Panc1 (cell line): ENCODE data around the gene MIER2. TPM values are rescaled to one million over a fixed set of nuclear protein-coding genes. Genes with fewer than 3 reads are reported as not detected.

Experiments used
- ATAC-seq: fragments of 200-7000 bp; cut with Tn5 transposase; 2 replicates; pipeline ENCODE4 v1.9.1; 2020; ENCODE audit warnings: mild to moderate bottlenecking, moderate library complexity
- BruUV-seq: library from RNA; stranded (reverse); fragments of 400-500 nt; replicated peaks from 2 replicates; lab custom pipeline; 2021; lab: Mats Ljungman, UMichigan
- CTCF ChIA-PET: fragments of 300-600 bp; sonication (Branson Sonifier 250); formaldehyde crosslinking; loops from one replicate; lab custom pipeline; 2022; ENCODE audit warnings: antibody characterized with exemption; lab: Charles Lee
- POLR2A ChIA-PET: fragments of 300-600 bp; sonication (Branson Sonifier 250); formaldehyde crosslinking; loops from one replicate; lab custom pipeline; 2022; ENCODE audit warnings: antibody characterized with exemption; lab: Charles Lee
- DNase-seq: peaks from one replicate; pipeline ENCODE4 v3.0.0-alpha.2; 2010; ENCODE audit warnings: low read depth, low spot score
- H3K27ac ChIP-seq: 2 replicates; pipeline ENCODE4 v1.5.1; 2011; ENCODE audit warnings: mild to moderate bottlenecking, low read length, inconsistent platforms
- H3K27me3 ChIP-seq: fragments of 200-500 bp; sonication (Bioruptor generic); 2 replicates; pipeline ENCODE4 v1.6.0; 2014; ENCODE audit warnings: low read length, inconsistent platforms; ENCODE audit not compliant: control insufficient read depth, insufficient read depth
- H3K36me3 ChIP-seq: fragments of 200-500 bp; sonication (Bioruptor generic); 2 replicates; pipeline ENCODE4 v1.5.1; 2014; ENCODE audit warnings: inconsistent platforms, mild to moderate bottlenecking, low read length, moderate library complexity; ENCODE audit not compliant: control insufficient read depth, insufficient read depth
- H3K4me1 ChIP-seq: 2 replicates; pipeline ENCODE4 v1.5.1; 2011; ENCODE audit warnings: inconsistent platforms, mild to moderate bottlenecking, low read length, moderate library complexity; ENCODE audit not compliant: control insufficient read depth, insufficient read depth
- H3K4me3 ChIP-seq, 2 experiments: 2 replicates each; pipeline ENCODE4 v1.5.1; 2011 to 2012; ENCODE audit warnings: low read depth in 2 of 2, low read length in 2 of 2, mild to moderate bottlenecking in 2 of 2, inconsistent platforms in 1 of 2, moderate library complexity in 1 of 2
- H3K9me3 ChIP-seq: fragments of 200-500 bp; sonication (Bioruptor generic); 2 replicates; pipeline ENCODE4 v1.5.1; 2014; ENCODE audit warnings: low read depth, mild to moderate bottlenecking, inconsistent platforms, low read length, moderate library complexity; ENCODE audit not compliant: control insufficient read depth, insufficient read depth
- CTCF ChIP-seq: fragments of 450-650 bp; IDR thresholded peaks from 2 replicates; pipeline ENCODE4 v1.5.1; 2017; ENCODE audit warnings: mild to moderate bottlenecking
- POLR2AphosphoS5 ChIP-seq: IDR thresholded peaks from 2 replicates; pipeline ENCODE4 v1.6.1; 2012; ENCODE audit warnings: mild to moderate bottlenecking, low read depth, low read length, moderate library complexity
- REST ChIP-seq, 2 experiments: IDR thresholded peaks; 2 replicates each; pipeline ENCODE4 v1.6.1; 2011 to 2012; ENCODE audit warnings: low read depth in 2 of 2, control low read depth in 1 of 2, low read length in 1 of 2, mild to moderate bottlenecking in 1 of 2, moderate library complexity in 1 of 2; ENCODE audit not compliant: insufficient read depth in 1 of 2
- SIN3A ChIP-seq: IDR thresholded peaks from 2 replicates; pipeline ENCODE4 v1.6.1; 2012; ENCODE audit warnings: low read depth, mild to moderate bottlenecking, low read length, moderate library complexity, borderline replicate concordance; ENCODE audit not compliant: insufficient read depth
- TCF7L2 ChIP-seq: IDR thresholded peaks from 2 replicates; pipeline ENCODE4 v1.6.1; 2011; ENCODE audit warnings: mild to moderate bottlenecking, low read depth, low read length, inconsistent platforms
- in situ Hi-C: cut with HindIII; loops from 2 replicates; pipeline ENCODE4 v1.10.0; 2016; ENCODE audit warnings: low sequenced_read_pairs, low pct_unique_long_range_greater_than_20kb
- intact Hi-C: fragments of 100-400 bp; cut with micrococcal nuclease; formaldehyde crosslinking; loops from one replicate; pipeline ENCODE4 v1.10.0; 2022; ENCODE audit not compliant: unreplicated experiment
- total RNA-seq: library from RNA; stranded (reverse); gene quantifications from one replicate; pipeline ENCODE4 v1.2.1, GENCODE V29; 2021; ENCODE audit not compliant: unreplicated experiment

MIER2 gene
- total RNA-seq, 1 experiment from 2014 or later = 32.1 TPM

GRCh38 chr19:343941-344624 lies 513 bp downstream of the MIER2 start:
- peaks cover 3% of the 10 kb centered on the region; the same call in 1 of the 2 replicates for H3K36me3 ChIP-seq
- H3K9me3 ChIP-seq = no peaks in the 10 kb centered on the region
- no TSS peak for BruUV-seq
- TF ChIP-seq POLR2AphosphoS5 (no peak), TCF7L2 (no peak), SIN3A (no peak), REST (IDR thresholded peaks at IDR 0.05; ENCODE audit: insufficient read depth in 1 of 2, low read depth in 2 of 2, low read length in 1 of 2) (no peak), CTCF (no peak)
- CTCF ChIA-PET = interaction anchor here (1.1 kb wide), 1 partner anchor 18 kb away, joined by 3 read pairs; no protein-coding TSS in a partner anchor
- DNase-seq (no peak), ATAC-seq (peak; percentile 57)
- H3K4me3 ChIP-seq = peak overlapping the region; percentile 63 to 83
- H3K27ac ChIP-seq = peak overlapping the region; percentile 77
- no peaks in the 10 kb centered on the region for H3K27me3 ChIP-seq
- intact Hi-C loops = no loop called here
- H3K4me1 ChIP-seq = peaks cover 13% of the 10 kb centered on the region
- POLR2A ChIA-PET = interaction anchor here (0.6 kb wide), 1 partner anchor 172 kb away, joined by 5 read pairs; no protein-coding TSS in a partner anchor
- in situ Hi-C loops = no loop called here

DNA sequence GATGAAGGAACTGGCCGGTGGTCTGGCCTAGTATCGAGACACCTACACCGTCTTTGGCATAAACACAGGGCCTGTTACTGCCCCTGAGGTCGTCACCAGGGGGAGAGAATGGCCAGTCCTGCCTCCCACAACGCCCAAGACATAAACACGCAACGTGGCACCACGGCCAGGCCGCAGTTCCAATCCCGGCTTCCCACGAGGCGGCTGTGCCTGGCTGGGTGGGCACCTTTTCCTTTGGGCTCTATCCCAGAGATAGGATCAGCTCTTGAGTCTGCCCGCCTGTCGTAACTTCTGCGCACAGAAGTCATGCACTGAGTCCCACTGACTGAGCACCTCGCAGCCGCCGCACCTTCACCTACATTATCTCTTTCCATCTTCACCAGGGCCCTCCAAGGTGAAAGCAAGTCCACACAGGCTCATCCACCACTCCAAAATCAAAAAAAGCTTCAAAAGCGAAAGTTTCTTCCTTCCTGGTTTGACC lies 1.1 kb downstream of the MIER2 start:
- in situ Hi-C loops = no loop called here
- H3K9me3 ChIP-seq = no peaks in the 10 kb centered on the region
- BruUV-seq = TSS peak; percentile 69
- no peak for DNase-seq
- H3K27ac ChIP-seq = peak overlapping the region; percentile 77
- H3K36me3 ChIP-seq = peaks cover 3% of the 10 kb centered on the region; the same call in 1 of the 2 replicates
- ChIA-PET POLR2A (interaction anchor here (0.6 kb wide), 1 partner anchor 172 kb away, joined by 5 read pairs; no protein-coding TSS in a partner anchor), CTCF (interaction anchor here (1.1 kb wide), 1 partner anchor 18 kb away, joined by 3 read pairs; no protein-coding TSS in a partner anchor)
- peak overlapping the region; percentile 63 to 83 for H3K4me3 ChIP-seq
- peaks cover 13% of the 10 kb centered on the region for H3K4me1 ChIP-seq
- ATAC-seq = peak; percentile 29; the same call in 1 of the 2 replicates
- no peaks in the 10 kb centered on the region for H3K27me3 ChIP-seq
- intact Hi-C loops = no loop called here
- TF ChIP-seq TCF7L2 (no peak), POLR2AphosphoS5 (no peak), CTCF (no peak), REST (IDR thresholded peaks at IDR 0.05; ENCODE audit: insufficient read depth in 1 of 2, low read depth in 2 of 2, low read length in 1 of 2) (no peak), SIN3A (no peak)
